ENCODE results near the gene ATP1A1.

Gene ATP1A1

DNA sequence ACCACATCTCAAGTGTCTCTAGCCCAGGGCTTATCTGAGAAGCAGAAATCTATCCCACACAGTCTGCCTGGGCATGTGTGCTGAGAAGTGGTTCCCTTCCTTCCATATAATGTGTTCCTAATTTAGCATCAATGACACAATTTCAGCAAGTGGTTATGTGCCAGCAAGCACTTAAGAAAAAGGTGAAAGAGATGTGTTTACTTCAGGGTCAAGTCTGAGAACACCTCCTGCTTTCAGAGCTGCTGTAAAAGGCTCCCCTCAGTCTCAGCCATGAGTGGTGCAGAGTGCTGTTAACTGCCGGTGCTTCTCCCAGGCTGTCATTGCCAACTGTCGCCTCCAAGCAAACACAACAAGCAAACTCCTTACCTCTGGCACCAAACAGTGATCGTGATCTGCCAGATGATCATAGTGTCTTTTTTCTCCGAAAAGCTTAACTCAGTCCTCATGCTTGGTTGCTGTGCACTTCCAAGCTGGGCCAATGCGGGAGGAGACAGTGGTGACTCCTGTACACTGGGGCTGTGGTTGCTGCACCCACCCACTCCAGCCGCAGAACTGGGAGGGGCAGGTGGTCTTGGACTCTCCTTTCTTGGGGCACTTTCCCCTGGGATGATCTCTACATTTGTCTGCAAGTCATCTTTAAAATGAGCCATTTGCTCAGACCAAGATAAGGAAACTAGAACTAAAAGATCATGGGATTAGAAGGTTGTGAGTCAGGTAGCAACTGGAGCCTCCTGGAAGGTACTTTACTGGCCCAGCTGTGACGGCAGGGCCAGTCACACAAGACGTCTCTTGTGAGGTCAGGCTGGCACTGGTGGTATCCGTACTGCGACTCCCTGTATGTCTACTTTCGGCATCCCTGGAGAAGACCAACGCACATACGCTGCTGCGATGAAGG, 32.4 kb downstream of the ATP1A1 start:
- peak in 3 of 42 donors; percentile 22 to 48 (median 39) for DNase-seq
- intact Hi-C loops (cut with DNase I), result no loop called here

DNA sequence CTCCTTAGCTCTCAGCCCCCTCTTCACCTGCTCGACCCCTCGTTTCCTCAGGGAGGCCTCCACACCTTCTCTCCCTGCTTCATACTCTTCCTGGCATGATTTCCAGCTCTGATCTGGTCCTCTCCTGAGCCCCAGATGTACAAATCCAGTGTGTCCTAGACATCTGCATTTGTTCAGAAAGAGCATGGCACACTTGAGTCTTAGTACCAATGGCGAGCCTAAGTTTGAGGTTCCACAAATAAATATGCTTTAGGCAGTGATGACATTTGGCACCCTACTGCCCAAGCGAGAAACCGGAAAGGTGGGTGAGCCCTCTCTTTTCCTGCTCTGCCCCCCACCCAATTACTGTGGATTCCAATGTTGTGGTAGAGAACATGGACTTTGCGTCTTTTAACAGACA, 34.0 kb downstream of the ATP1A1 start:
- intact Hi-C loops (cut with DNase I), result no loop called here
- no peak for DNase-seq

DNA sequence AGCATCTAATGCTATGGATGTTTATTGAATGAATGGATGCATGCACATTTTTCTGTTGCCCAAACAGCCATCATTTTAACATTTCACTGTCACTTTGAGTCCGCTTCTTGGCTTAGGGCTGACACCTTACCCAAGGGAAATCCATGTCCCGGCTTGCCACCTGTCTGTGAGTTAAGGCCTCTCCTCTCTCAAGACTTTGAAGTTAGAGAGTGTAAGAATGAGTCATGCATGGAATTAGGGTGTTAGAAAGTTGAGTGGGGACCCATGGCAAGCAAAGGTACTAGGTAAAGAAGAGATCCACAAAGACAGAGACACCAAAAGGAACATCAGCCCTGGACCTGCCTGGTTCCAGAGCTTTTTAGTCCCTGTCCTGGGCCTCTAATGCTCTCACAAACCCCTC, 35.1 kb downstream of the ATP1A1 start:
- DNase-seq, result no peak
- intact Hi-C loops (cut with DNase I), result no loop called here

DNA sequence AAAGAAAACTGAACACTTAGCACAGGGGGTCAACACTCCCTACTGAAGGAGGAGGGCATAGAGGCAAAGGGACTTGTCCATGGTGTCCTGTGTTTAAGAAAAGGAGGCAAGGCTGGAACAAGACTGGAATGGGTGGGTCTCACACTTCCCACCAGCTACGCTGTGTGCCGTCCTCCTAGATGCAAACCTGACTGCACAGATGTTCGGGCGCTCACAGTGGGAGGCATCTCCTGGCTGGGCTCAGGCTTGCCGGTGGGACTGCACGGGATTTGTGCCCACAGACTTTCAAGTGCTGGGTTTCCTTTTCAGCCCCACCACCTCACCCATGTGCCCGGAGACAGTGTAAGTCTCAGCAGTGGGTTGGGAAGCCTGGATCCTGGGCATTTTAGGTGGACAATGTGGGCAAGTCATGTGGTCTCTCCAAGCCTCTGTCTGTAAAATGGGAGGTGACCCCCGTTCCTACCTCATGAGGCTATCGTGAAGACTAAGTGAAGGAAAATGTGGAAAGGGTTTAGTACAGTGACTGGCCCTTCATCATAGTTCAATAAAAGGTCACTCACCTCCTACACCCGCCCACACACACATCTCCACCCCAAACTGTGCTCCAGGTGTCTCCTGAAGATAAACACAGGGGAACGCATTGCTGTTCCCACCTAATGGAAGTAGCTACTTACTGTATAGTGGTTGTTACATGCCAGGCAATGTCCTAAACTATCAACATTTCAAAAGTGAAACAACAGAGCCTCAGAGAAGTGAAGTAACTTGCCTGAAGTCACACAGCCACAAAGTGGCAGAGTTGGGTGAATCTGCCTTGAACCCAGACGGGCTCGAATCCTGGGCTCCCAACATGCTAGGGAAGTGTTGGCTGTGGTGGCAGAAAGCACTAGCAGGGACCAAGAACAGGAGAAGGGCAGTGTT, 36.0 kb downstream of the ATP1A1 start:
- intact Hi-C loops (cut with DNase I), result no loop called here
- DNase-seq, result no peak

DNA sequence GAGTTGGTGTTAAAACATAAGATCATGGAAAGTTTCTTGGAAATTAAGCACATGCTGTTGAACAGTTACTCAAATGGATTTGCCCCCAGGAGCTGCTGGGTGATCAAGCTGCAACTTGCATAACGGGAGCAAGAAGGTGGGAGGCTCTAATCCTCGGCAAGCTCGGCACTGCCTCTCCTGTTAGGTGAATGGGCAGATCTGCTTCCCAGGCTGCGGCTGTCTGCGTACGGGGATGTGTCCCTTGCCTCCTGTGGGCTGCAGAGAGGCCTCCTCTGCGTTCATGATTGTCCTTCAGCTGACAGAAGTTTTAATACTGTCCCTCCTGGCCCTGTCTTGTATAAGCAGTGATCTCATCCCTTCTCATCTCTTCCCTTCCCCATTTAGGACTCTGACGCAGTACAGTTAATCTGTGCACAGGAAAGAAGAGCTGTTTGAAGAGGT, 36.7 kb downstream of the ATP1A1 start:
- DNase-seq, result peak; percentile 38 to 93 (median 66)
- intact Hi-C loops (cut with DNase I), result no loop called here

DNA sequence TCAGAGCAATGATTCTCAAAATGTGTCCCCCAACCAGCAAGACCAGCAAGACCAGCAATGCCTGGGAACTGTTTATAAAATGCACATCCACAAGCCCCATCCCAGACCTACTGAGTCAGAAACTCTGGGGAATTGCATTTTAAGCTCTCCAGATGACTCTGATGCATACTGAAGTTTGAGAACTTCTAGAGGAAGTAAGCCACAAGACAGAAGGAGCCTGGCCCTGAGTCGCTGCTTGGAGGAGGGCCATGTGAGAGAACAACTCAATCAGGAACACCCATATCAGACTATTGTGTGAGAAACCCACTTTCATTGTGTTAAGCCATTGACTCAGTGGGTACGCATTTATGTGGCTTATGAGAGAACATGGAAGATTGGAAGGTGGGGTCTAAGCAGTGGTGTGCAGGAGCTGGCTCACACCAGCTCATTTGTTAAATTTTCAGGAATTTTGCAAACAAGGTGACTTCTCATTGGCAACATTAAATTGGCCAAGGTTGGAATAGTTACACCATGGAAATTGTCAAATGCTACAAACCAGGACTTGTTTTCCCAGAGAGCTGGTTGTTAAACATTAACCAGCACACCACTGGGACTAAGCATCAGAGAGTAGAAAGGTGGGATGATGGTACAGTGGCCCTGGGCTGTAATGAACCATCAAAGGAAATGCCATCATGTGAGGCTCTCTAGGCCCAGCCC, 38.9 kb downstream of the ATP1A1 start:
- no peak for DNase-seq
- intact Hi-C loops (cut with DNase I), result no loop called here

DNA sequence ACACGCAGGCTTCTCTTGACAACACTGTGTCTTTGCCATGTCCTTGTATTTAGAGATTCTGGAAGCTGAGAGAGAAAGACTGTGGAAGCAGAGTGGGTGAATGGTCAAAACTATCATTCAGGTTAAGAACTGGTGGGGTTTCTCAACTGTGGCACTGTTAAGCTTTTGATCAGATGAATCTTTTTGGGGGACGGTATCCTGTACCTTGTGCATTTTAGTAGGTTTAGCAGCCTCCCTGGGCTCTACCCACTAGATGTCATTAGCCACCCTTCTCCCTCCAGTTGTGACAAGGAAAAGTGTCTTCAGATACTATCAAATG, 39.4 kb downstream of the ATP1A1 start:
- no peak for DNase-seq
- intact Hi-C loops (cut with DNase I), result no loop called here

DNA sequence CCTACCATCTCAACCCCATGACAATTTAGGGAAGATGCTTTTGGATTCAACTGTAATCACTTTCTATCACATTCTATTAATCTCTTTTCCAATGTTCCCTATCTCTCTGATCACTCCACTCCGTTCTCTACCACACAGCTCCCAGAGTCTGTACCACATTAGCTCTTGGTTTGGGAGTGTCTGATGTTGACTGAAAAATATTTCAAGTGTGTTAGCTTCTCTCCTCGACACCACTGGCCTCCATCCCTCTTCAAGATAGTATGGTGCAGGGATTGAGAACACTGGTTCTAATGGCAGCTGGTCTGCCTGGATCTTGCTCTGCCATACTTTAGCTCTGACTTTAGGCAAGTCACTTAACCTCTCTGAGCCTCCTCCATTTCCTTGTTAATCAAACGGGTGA, 39.9 kb downstream of the ATP1A1 start:
- DNase-seq, result no peak
- intact Hi-C loops (cut with DNase I), result no loop called here

DNA sequence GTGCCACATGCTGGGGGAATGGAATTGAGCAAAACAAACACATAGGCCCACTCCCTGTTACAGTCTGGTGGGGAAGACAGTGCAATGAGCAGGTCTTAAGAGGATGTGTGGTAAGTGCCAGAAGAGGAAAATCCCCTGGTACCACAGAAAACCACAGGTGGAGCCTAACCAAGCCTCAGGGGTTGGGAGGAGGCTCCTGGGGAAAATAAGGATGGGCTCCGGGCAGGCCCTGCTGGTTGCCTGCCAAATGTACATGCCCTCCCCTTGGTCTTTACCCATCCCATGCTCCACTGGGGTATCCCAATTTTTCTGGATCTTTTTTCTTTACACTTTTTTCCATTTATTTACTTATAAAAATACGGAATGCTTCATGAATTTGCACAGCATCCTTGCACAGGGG, 40.4 kb downstream of the ATP1A1 start:
- intact Hi-C loops (cut with DNase I), result no loop called here
- peak in 1 of 42 donors; percentile 21 for DNase-seq

DNA sequence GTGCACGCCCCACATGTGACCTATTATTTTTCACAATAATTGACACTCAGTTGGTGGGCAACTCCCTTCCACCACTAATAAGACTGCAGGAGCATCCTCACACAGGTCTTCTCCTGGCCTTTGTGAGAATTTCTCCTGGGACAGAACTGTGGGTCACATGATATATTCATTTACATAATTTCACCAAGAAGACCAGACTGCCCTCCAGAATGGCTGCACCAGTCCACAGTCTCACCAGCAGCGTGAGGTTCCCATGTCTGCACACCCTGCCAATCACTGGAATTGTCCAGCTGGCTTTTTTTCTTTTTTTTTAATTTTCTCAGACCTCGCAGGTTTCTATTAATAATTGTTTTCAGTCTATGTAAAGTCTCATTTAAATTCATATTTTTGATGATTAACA, 41.3 kb downstream of the ATP1A1 start:
- peak in 1 of 42 donors; percentile 26 for DNase-seq
- intact Hi-C loops (cut with DNase I), result no loop called here

DNA sequence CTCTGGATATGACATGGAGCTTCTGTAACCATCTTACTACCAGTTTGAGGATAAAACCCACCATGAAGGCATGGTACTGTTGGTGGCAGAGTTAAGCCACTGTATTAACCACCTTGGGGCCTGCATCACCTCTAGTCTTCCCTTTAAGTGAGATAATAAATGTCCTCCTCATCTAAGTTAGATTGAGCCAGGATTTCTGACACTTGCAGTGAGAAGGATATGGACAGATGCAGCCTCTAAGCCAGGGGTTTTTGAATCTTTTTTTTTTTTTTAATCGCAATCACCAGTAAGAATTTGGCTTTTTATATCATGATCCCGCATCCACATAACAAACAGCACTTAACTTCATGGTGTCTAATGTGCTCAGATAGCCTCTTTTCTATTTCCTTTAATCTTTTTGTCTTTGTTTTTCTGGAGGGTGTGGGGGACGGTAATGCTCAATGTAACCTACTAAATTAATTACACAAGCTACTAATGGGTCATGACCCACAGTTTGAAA, 42.2 kb downstream of the ATP1A1 start:
- DNase-seq, result no peak
- intact Hi-C loops (cut with DNase I), result loop anchor here (5.0 kb wide), 1 partner anchor 263 kb away; no protein-coding TSS in a partner anchor

DNA sequence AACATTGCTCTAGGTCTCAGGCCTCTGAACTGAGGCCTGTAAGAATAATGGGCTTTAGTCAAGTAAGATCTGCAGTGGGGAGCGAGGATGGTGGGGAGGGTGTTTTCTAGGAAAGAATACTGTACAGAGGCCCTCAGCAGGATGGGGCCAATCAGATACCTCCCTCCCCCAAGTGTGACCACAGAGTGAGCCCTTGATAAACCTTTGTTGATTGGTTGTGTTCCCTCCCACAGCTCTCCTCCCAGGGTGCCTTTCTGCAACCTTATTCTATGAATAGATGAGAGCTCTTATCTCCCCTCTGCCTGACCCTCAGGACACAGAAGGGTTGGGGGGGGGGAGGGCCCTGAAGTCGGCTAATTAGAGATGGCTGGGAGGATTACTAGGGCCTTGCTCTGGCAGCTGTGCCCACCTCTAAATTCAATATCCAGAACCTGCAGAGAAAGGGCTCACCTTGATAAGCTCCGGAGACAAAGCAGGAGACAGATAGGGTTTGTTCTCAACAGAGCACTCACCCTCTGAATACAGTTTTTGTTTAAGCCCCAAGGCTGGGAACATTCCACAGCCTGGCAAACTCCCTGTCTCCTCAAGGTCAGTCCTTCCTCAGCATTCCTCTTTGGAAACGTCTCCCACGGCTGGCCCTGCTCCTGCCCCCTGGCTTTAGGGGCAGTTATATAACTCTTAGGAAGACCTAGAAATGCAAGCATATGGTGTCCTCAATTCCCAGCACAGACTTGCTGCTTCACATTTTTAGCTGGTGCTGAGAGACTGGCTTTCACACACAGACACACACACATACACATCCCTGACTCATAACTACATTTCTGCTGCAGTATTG, 42.9 kb downstream of the ATP1A1 start:
- intact Hi-C loops (cut with DNase I), result loop anchor here (5.0 kb wide), 1 partner anchor 264 kb away; no protein-coding TSS in a partner anchor
- peak in 9 of 42 donors; percentile 10 to 58 (median 46) for DNase-seq

DNA sequence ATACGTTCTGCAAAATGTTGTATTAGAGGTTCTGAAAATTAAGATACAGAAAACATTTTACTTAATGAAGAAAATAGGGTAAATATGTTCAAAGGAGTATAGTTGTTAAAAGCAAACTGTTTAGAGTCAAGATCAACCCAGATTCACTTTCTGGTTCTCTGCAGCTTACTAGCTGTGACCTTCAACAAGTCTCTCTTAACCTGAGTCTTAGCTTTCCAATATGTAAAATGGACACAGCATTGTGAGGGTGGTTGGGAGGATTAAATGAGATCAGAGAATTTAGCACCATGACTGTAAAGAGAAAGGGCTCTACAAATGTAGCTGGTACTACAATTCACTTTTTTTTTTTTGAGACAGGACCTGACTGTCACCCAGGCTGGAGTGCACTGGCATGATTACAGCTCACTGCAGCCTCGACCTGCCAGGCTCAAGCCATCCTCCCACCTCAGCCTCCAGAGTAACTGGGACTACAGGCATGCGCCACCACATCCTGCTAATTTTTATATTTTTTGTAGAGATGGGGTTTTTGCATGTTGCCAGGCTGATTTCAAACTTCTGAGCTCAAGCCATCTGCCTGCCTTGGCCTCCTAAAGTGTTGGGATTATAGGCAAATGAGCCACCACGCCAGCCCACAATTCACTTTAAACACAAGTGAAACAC, 43.9 kb downstream of the ATP1A1 start:
- peak in 1 of 42 donors; percentile 38 for DNase-seq
- intact Hi-C loops (cut with DNase I), result loop anchor here (5.0 kb wide), 1 partner anchor 265 kb away; no protein-coding TSS in a partner anchor

DNA sequence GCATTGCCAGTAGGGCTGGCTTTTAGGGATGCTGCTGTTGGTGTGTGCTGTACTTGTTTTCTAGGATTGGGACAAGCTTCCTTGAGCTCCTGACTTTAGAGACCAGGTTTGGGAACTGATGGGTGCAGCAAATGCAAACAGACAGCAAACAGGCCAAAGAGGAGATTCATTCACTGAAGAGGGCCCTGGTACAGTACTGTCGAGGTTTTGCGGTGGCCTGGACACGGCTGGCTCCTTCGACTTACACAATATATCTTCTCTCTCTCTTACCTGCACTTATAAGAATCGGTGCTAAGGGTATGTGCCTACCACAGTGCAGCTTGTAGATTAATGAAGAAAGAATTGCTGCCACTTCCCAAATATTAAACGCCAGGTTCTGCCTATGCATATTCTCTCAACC, 44.6 kb downstream of the ATP1A1 start:
- peak in 1 of 42 donors; percentile 47 for DNase-seq
- intact Hi-C loops (cut with DNase I), result loop anchor here (2.0 to 5.0 kb wide), 2 partner anchors 45 to 265 kb away; partner anchors contain the start of gene ATP1A1

DNA sequence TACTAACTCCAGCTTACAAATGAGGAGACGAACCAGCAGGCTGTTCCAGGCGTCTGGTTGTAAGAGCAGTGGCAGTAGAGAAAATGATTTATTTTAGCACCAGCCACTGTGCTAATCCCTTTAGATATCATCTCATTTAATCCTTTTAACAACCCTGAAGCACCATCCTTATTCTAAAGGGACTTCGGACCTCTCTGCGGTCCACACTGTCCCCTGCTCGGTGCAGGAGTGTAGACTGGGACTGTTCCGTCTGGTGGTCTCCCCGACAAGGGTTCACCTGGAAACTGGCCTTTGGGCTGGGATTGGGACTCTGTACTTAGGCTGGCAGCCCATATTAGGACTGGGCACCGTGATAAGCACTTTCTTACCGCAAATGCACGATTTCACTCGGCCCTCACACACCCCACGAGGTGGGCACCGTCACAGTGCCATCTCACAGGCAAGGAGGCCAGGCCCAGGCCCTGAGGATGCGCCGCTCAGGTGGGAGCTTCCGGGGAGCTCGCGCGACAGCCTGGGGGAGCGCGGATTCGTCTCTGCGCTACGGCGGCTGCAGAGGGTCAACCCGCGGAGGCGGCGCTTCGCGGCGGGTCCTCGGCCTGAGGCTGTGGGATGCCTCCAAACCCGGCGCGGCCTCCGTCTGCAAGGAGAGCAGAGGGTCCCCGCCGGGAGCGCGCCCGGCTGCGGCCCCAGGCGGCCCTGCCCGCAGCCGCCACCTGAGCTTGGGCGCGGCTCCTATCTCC, 45.2 kb downstream of the ATP1A1 start:
- intact Hi-C loops (cut with DNase I), result loop anchor here (2.0 to 5.0 kb wide), 2 partner anchors 45 to 266 kb away; partner anchors contain the start of gene ATP1A1

DNA sequence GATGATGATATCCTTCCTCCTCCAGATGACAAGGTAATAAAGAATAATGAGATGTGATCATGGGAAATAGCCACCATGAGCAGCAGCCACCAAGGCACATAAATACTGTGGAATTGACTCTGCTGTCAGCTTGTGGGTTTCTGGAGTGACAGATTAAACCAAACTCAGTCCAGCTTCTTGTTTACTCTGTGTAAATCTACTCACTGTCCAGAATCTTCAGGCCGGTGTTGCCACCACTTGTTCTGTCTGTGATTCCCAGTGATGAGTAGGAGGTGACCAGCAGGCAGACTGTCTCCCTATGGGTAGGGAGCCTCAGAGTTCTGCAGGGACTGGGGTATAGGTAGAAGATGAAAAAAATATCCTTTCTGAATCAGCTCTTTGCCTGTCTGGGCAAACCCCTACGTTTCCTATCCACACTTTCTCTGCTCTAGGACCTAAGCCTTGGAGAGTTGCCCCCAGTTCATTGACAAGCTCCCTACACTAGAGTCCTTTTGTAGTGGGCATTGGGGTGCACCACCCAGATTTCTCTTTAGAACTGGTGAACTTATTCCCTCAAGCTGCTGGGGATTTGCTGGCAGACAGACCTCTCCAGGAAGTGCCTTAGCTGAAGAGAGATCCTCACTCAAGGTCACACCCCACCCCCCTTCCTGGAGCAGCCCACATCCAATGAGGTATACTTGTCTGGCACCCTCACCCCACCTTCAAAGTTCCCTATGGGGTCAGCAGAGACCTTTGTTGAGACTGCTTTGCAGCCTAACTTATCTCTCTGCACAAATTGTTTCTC, 47.6 kb downstream of the ATP1A1 start:
- intact Hi-C loops (cut with DNase I), result no loop called here
- DNase-seq, result peak in 1 of 42 donors; percentile 20

More for the DNA sequence above, 45.2 kb downstream of the ATP1A1 start:
- DNase-seq, result peak; percentile 56 to 93 (median 86)
